Endometrial microvascular endothelial cells (primary cell): ENCODE measurements around the gene BRCA1. TPM values are rescaled to one million over a fixed set of nuclear protein-coding genes. Genes with fewer than 3 reads are reported as not detected.
"Not testable (repeated sequence)": the region's sequence is repeated elsewhere in the genome, so short reads cannot be mapped to it uniquely, and the experiment has no call there.

ENCODE experiments used
- in situ Hi-C: cut with HindIII; loops from 2 replicates; pipeline ENCODE4 v1.10.0; 2017; ENCODE audit warnings: low sequenced_read_pairs, low pct_unique_long_range_greater_than_20kb; ENCODE audit errors: inconsistent ontology term
- total RNA-seq: library from RNA; depleted of rRNA; stranded (reverse); fragments of >200 nt; gene quantifications from one replicate; pipeline ENCODE4 v1.2.3, GENCODE V29; 2015; ENCODE audit errors: inconsistent ontology term

Gene BRCA1
- total RNA-seq, 1 donor from 2014 or later, result 22.7 TPM

GRCh38 chr17:43136574-43136973, 11.4 kb upstream of the BRCA1 start:
- in situ Hi-C loops, result not testable (repeated sequence)

DNA sequence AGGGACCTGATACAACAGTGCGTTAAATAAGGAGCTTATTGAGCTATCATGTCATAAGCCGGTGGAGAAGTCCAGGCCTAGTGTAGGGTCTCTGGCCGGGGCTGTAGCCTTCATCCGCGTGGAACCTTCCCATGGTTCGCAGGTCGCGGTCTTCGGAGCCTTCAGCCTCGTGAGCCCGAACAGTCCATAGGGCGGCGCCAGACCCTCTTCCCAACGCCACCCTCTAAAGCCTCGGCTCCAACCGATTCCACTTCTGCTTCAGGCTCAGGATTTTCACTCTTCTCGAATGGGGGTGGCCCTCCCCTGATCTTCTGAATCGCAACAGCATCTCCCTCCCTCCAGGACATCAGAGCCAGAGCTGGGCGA, 10.3 kb upstream of the BRCA1 start:
- in situ Hi-C loops, result no loop called here

DNA sequence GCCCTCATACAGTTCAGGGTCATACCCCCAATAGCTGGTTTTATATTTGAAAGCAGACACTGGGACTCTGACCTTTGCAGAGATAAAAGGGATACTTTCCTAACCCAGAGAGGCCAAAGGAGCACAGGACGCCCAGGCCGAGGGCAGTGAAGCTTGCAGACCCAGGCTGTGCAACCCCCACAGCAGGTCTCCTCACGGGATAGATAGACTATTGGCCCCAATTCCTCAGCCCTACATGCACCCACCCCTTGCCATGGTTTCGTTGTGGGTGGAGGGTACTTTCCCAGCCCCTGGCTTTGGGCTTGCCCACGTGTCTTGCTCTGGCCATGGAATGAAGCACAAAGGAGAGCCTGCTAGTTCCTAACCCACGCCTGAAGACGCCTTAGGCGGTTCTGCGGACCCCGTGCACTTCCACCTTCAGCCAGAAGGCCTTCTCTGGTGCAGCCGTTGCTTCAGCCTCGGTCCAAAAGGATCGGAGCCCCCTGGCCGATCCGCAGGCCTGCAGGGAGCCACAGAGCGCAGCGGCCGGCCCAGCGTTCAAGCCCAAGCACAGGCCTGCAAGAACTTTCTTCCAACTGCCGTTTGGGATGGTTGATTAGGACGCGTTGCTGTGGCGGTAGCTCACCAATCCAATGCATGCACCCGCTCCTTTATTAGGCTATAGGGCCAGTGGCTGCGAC, 9.8 kb upstream of the BRCA1 start:
- in situ Hi-C loops, result no loop called here

- in situ Hi-C loops, result not testable (repeated sequence)
Observed at GRCh38 chr17:43133439-43133838, 8.3 kb upstream of the BRCA1 start.

- in situ Hi-C loops, result no loop called here
Observed at GRCh38 chr17:43132117-43132516, 7.0 kb upstream of the BRCA1 start.

- in situ Hi-C loops, result no loop called here
Observed at GRCh38 chr17:43129671-43130010, 4.5 kb upstream of the BRCA1 start.

DNA sequence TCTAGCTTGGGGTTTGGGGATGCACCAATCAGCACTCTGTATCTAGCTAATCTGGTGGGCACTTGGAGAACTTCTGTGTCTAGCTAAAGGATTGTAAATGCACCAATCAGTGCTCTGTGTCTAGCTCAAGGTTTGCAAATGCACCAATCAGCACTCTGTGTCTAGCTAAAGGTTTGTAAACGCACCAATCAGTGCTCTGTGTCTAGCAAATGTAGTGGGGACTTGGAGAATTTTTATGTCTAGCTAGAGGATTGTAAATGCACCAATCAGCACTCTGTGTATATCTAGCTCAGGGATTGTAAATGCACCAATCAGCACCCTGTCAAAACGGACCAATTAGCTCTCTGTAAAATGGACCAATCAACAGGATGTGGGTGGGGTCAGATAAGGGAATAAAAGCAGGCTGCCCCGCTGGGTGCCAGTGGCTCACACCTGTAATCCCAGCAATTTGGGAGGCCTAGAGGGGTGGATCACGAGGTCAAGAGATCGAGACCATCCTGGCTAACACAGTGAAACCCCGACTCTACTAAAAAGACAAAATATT, 2.2 kb upstream of the BRCA1 start:
- in situ Hi-C loops, result not testable (repeated sequence)

DNA sequence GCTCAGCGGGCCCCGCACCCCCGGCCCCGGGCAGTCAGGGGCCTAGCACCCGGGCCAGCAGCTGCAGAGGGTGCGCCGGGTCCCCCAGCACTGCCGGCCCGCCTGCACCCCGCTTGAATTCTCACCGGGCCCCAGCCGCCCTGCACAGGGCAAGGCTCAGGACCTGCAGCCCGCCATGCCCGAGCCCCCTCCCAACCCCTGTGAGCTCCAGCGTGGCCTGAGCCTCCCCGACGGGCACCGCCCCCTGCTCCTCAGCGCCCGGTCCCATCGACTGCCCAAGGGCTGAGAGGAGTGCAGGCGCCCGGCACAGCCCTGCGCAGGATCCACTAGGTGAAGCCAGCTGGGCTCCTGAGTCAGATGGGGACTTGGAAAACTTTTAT, 1.7 kb upstream of the BRCA1 start:
- in situ Hi-C loops, result no loop called here

DNA sequence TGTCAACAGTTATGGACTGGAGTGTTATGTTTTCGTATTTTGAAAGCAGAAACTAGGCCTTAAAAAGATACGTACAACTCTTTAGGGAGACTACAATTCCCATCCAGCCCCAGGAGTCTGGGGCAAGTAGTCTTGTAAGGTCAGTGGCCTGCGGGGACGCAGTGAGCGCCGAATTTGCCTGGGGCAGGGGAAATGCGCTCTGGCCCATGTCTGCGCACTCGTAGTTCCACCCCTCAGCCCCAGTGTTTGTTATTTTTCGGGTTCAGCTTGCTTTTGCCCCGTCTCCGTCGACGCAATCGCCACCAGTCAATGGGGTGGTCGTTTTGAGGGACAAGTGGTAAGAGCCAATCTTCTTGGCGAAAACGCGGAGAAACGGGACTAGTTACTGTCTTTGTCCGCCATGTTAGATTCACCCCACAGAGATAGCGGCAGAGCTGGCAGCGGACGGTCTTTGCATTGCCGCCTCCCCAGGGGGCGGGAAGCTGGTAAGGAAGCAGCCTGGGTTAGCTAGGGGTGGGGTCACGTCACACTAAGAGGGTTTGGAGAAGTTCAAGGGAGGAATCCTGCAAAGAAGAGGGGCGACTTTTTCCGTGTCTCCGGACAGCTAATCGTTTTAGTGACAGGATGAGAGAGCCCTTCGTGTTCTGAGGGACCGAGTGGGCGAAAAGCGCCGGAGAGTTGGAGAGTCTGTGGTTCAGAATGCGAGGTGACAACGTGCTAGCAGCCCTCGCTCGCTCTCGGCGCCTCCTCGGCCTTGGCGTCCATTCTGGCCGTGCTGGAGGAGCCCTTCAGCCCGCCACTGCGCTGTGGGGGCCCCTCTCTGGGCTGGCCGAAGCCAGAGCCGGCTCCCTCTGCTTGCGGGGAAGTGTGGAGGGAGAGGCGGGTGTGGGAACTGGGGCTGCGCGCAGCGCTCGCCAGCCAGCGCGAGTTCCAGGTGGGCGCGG, 1.1 kb upstream of the BRCA1 start:
- in situ Hi-C loops, result no loop called here

DNA sequence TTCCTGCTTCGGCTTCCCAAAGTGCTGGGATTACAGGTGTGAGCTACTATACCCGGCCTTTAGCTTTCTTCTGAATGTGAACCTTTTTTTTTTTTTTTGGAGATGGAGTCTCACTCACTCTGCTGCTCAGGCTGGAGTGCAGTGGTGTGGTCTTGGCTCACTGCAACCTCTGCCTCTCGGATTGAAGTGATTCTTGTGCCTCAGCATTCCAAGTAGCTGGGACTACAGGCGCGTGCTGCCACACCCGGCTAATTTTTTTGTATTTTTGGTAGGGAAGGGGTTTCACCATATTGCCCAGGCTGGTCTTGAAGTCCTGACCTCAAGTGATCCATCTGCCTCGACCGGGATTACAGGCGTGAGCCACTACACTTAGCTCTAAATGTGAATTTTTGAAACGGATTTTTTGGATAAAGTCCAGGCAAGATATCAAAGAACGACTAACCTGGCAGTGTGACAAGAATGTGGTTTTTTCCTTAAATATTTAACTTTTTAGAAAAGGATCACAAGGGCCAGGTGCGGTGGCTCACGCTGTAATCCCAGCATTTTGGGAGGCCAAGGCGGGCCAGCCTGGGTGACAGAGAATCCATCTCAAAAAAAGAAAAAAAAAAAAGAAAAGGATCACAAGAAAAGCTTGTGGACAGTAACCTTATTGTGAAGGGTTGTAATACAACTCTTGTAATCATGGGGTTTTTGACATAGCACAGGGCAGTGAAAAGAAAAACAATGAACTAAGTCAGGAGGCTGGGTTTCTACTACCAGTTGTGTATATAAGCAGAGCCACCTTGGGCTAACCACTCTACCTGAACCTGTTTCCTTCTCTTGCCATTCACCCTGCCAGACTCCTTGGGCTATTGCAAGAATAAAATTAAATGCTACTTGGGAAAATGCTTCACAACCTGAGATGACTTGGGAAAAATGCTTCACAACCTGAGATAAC, 6.2 kb downstream of the BRCA1 start:
- in situ Hi-C loops, result no loop called here

DNA sequence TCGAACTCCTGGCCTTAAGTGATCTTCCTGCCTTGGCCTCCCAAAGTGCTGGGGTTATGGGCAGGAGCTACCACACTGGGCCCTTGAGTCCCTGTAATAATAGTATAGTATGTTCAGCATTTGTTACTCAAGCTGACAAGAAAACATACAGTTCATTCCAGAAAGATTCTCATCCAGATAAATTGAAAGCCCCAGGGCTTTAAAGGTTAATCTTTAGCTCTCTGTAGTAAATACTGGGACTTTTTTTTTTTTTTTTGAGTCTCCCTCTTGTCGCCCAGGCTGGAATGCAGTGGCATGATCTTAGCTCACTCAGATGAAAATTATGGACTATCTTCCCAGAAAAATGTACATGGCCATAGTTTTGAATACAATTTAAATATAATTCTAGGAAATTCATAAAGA, 11.0 kb downstream of the BRCA1 start:
- in situ Hi-C loops, result no loop called here

DNA sequence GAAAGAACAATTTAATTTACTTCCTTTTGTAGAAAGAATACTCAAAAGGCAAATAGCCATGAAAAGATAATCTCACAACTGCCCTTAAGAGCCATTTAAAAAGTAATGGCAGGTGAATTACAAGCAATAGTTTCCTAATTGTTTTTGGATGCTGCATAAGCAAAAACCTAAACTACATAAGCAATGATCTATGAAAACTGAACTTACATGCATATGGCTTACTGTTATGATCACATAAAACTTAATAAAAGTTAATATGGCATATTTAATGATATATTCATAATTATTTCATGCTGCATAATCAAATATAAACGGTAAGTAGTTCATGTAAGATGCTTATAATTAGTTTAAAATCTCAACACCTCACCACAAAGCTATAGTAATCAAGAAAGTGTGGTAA, 18.6 kb downstream of the BRCA1 start:
- in situ Hi-C loops, result no loop called here

DNA sequence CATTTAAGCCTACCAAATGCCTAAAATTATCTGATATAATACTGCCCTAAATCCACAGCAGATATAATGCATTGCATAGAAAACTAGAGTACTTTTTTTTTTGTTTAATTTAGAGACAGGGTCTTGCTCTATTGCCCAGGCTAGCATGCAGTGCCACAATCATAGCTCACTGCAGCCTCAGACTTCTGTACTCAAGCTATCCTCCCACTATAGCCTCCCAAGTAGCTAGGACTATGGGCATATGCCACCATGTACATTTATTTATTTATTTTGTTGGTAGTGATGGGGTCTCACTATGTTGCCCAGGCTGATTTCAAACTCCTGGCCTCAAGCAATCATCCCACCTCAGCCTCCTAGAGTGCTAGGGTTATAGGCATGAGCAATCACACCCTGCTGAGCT, 20.0 kb downstream of the BRCA1 start:
- in situ Hi-C loops, result no loop called here

DNA sequence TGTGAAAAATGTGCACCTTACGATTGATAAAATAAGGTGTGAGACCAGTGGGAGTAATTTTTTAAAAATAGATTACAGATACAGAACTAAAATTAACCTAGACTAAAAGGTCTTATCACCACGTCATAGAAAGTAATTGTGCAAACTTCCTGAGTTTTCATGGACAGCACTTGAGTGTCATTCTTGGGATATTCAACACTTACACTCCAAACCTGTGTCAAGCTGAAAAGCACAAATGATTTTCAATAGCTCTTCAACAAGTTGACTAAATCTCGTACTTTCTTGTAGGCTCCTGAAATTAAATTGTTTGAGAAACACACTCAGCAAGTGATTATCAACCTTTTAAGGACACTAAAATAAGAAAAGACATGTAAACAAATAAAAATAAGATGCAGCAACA, 20.5 kb downstream of the BRCA1 start:
- in situ Hi-C loops, result no loop called here

DNA sequence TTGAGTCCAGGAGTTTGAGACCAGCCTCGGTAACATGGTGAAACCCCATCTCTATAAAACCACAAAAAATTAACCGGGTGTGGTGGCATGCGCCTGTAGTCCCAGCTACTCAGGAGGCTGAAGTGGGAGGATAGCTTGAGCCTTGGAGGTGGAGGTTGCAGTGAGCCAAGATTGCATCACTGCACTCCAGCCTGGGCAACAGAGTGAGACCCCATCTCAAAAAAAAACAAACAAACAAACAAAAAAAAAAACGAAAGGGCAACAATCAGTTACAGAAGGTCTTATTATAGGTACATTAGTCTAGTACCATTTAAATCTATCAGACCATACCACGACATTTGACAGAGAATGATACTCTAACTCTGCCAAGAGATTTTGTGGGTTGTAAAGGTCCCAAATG, 29.8 kb downstream of the BRCA1 start:
- in situ Hi-C loops, result not testable (repeated sequence)

GRCh38 chr17:43094129-43094835, 30.9 kb downstream of the BRCA1 start:
- in situ Hi-C loops, result no loop called here

GRCh38 chr17:43092901-43093300, 32.3 kb downstream of the BRCA1 start:
- in situ Hi-C loops, result no loop called here

GRCh38 chr17:43090022-43090421, 35.1 kb downstream of the BRCA1 start:
- in situ Hi-C loops, result no loop called here

GRCh38 chr17:43085474-43085873, 39.7 kb downstream of the BRCA1 start:
- in situ Hi-C loops, result no loop called here
